Aorta (tissue), 5 donors: ENCODE results near the gene CCSER1. TPM values are rescaled to one million over a fixed set of nuclear protein-coding genes. Genes with fewer than 3 reads are reported as not detected.

Source experiments
- ATAC-seq: fragments of 200-7000 bp; cut with Tn5 transposase; one replicate; pipeline ENCODE4 v1.9.1; 2022; ENCODE audit warnings: moderate library complexity; ENCODE audit not compliant: low FRiP score
- DNase-seq, 2 donors: peaks; one replicate each; pipeline ENCODE4 v3.0.0-alpha.2; 2020
- H3K27ac ChIP-seq, 2 donors: one replicate each; pipeline ENCODE4 v1.5.1; 2013; ENCODE audit warnings: low read length in 2 of 2, mild to moderate bottlenecking in 2 of 2, moderate library complexity in 2 of 2, control low read depth in 1 of 2, inconsistent platforms in 1 of 2, low read depth in 1 of 2
- H3K27me3 ChIP-seq, 2 donors: one replicate each; pipeline ENCODE4 v1.6.1; 2013; ENCODE audit warnings: control low read depth in 1 of 2, low read length in 1 of 2, mild to moderate bottlenecking in 1 of 2, moderate library complexity in 1 of 2; ENCODE audit not compliant: insufficient read depth in 2 of 2, control insufficient read depth in 1 of 2
- H3K36me3 ChIP-seq, 2 donors: one replicate each; pipeline ENCODE4 v1.6.1; 2013; ENCODE audit warnings: control low read depth in 1 of 2, low read length in 1 of 2, mild to moderate bottlenecking in 1 of 2; ENCODE audit not compliant: insufficient read depth in 2 of 2, control insufficient read depth in 1 of 2
- H3K4me1 ChIP-seq, 2 donors: one replicate each; pipeline ENCODE4 v1.6.1; 2013; ENCODE audit warnings: low read length in 2 of 2, control low read depth in 1 of 2, mild to moderate bottlenecking in 1 of 2, moderate library complexity in 1 of 2; ENCODE audit not compliant: insufficient read depth in 2 of 2, control insufficient read depth in 1 of 2
- H3K4me3 ChIP-seq, 2 donors: one replicate each; pipeline ENCODE4 v1.5.1; 2013; ENCODE audit warnings: low read length in 2 of 2, control low read depth in 1 of 2, mild to moderate bottlenecking in 1 of 2
- H3K9me3 ChIP-seq: one replicate; pipeline ENCODE4 v1.6.1; 2013; ENCODE audit warnings: mild to moderate bottlenecking, low read length; ENCODE audit not compliant: control insufficient read depth
- WGBS, 2 donors: extraction: QIAGEN DNeasy Blood & Tissue Kit; methylation state at CpG; one replicate each; pipeline ENCODE4 v1.1.7; 2013; 5-methylcytosine and 5-hydroxymethylcytosine counted together
- intact Hi-C, 2 donors: fragments of 100-400 bp; cut with DNase I; formaldehyde crosslinking; loops; one replicate each; pipeline versions ENCODE4 v1.14.2 to v1.15.0; 2022
- polyA plus RNA-seq, 2 donors: library from polyadenylated mRNA; stranded (reverse); fragments of 200-250 nt; gene quantifications; one replicate each; pipeline ENCODE4 v1.2.3, GENCODE V29; 2013
- total RNA-seq, 2 donors: library from RNA; stranded (reverse); fragmentation: NEBNext Ultra II Directional; extraction: Animal tissue kit (Norgen Biotek cat#: 25700); gene quantifications; one replicate each; pipeline ENCODE4 v1.2.1, GENCODE V29; 2021
- donor health status: healthy with polysubstance abuse.
- donor health status: Bipolar disorder and iron deficiency.
- donor health status: DM: no; HTN: no; CAD: no.
- donor health status: DM: no; HTN: no; CAD: no.
- donor health status: DM: yes; HTN: yes; CAD: no.

Gene CCSER1
- total and polyA plus RNA-seq, 4 donors = 2.0 to 9.5 (median 9.3) TPM; not detected in 1

GRCh38 chr4:91037951-91038350, 910.8 kb downstream of the CCSER1 start:
- intact Hi-C loops = no loop called here
- no peak for ATAC-seq
- H3K27ac ChIP-seq = no peak overlapping the region
- DNase-seq = no peak
- H3K9me3 ChIP-seq = no peaks in the 10 kb centered on the region
- 86 to 97% methylated on average over 1 of the region's 1 CpG for WGBS, 2 donors
- no peaks in the 10 kb centered on the region for H3K27me3 ChIP-seq
- H3K36me3 ChIP-seq = no peaks in the 10 kb centered on the region
- no peak overlapping the region for H3K4me3 ChIP-seq
- no peaks in the 10 kb centered on the region for H3K4me1 ChIP-seq

GRCh38 chr4:91057871-91058270, 930.7 kb downstream of the CCSER1 start:
- Histone ChIP-seq H3K9me3 (peaks cover 2% of the 10 kb centered on the region), H3K4me3 (no peak overlapping the region), H3K27me3 (no peaks in the 10 kb centered on the region), H3K27ac (no peak overlapping the region), H3K36me3 (no peaks in the 10 kb centered on the region), H3K4me1 (no peaks in the 10 kb centered on the region)
- DNase-seq (no peak), ATAC-seq (no peak)
- intact Hi-C loops = no loop called here

- no peak overlapping the region for H3K27ac ChIP-seq
- ATAC-seq = no peak
- H3K4me3 ChIP-seq = no peak overlapping the region
- H3K36me3 ChIP-seq = no peaks in the 10 kb centered on the region
- peaks cover 2% of the 10 kb centered on the region for H3K9me3 ChIP-seq
- no peak for DNase-seq
- intact Hi-C loops = no loop called here
- no peaks in the 10 kb centered on the region for H3K27me3 ChIP-seq
- no peaks in the 10 kb centered on the region for H3K4me1 ChIP-seq
Measured at GRCh38 chr4:91058345-91058744, 931.2 kb downstream of the CCSER1 start.

- Histone ChIP-seq H3K27ac (no peak overlapping the region), H3K9me3 (no peaks in the 10 kb centered on the region), H3K27me3 (no peaks in the 10 kb centered on the region), H3K4me3 (no peak overlapping the region), H3K4me1 (peaks cover 0 to 2% of the 10 kb centered on the region in 2 donors), H3K36me3 (no peaks in the 10 kb centered on the region)
- ATAC-seq = no peak
- intact Hi-C loops = no loop called here
- no peak for DNase-seq
- whole genome bisulfite sequencing, 2 donors = 68 to 73% methylated on average over 2 of the region's 2 CpGs
Measured at GRCh38 chr4:91064157-91064853, 937.1 kb downstream of the CCSER1 start.

GRCh38 chr4:91065117-91065516, 937.9 kb downstream of the CCSER1 start:
- WGBS, 2 donors = 95 to 97% methylated on average over 2 of the region's 2 CpGs
- Histone ChIP-seq H3K27me3 (no peaks in the 10 kb centered on the region), H3K4me1 (peaks cover 0 to 2% of the 10 kb centered on the region in 2 donors), H3K36me3 (no peaks in the 10 kb centered on the region), H3K9me3 (no peaks in the 10 kb centered on the region), H3K27ac (no peak overlapping the region), H3K4me3 (no peak overlapping the region)
- DNase-seq (no peak), ATAC-seq (no peak)
- intact Hi-C loops = no loop called here

- 96 to 99% methylated on average over 3 of the region's 3 CpGs for WGBS, 2 donors
- intact Hi-C loops = no loop called here
- Histone ChIP-seq H3K27ac (no peak overlapping the region), H3K4me3 (no peak overlapping the region), H3K4me1 (no peaks in the 10 kb centered on the region), H3K27me3 (no peaks in the 10 kb centered on the region), H3K9me3 (peaks cover 1% of the 10 kb centered on the region), H3K36me3 (no peaks in the 10 kb centered on the region)
- DNase-seq (no peak), ATAC-seq (no peak)
Measured at GRCh38 chr4:91070736-91071135, 943.5 kb downstream of the CCSER1 start.

- H3K36me3 ChIP-seq = no peaks in the 10 kb centered on the region
- H3K27me3 ChIP-seq = no peaks in the 10 kb centered on the region
- peaks cover 1% of the 10 kb centered on the region for H3K9me3 ChIP-seq
- H3K27ac ChIP-seq = no peak overlapping the region
- intact Hi-C loops = no loop called here
- H3K4me3 ChIP-seq = no peak overlapping the region
- ATAC-seq (no peak), DNase-seq (no peak)
- H3K4me1 ChIP-seq = no peaks in the 10 kb centered on the region
Measured at GRCh38 chr4:91076147-91076546, 949.0 kb downstream of the CCSER1 start.

GRCh38 chr4:91085961-91086360, 958.8 kb downstream of the CCSER1 start:
- no peaks in the 10 kb centered on the region for H3K4me1 ChIP-seq
- WGBS, 2 donors = 80 to 82% methylated on average over 2 of the region's 2 CpGs
- ATAC-seq (no peak), DNase-seq (no peak)
- no peaks in the 10 kb centered on the region for H3K9me3 ChIP-seq
- H3K27me3 ChIP-seq = no peaks in the 10 kb centered on the region
- H3K27ac ChIP-seq = no peak overlapping the region
- H3K4me3 ChIP-seq = no peak overlapping the region
- H3K36me3 ChIP-seq = no peaks in the 10 kb centered on the region
- intact Hi-C loops = no loop called here

- 88 to 89% methylated on average over 1 of the region's 1 CpG for WGBS, 2 donors
Measured at GRCh38 chr4:91087743-91088142, 960.5 kb downstream of the CCSER1 start.

More at GRCh38 chr4:91087743-91088142, 960.5 kb downstream of the CCSER1 start:
- Histone ChIP-seq H3K9me3 (no peaks in the 10 kb centered on the region), H3K27me3 (no peaks in the 10 kb centered on the region), H3K4me3 (no peak overlapping the region), H3K36me3 (no peaks in the 10 kb centered on the region), H3K4me1 (no peaks in the 10 kb centered on the region), H3K27ac (no peak overlapping the region)
- ATAC-seq (no peak), DNase-seq (no peak)
- intact Hi-C loops = no loop called here
